ENCODE measurements around the gene TAOK1. TPM values are rescaled to one million over a fixed set of nuclear protein-coding genes. Genes with fewer than 3 reads are reported as not detected.
A peak's percentile ranks its signal among the peaks of the same experiment; 100 is the strongest.

TAOK1 gene
- total RNA-seq, 1 experiment from 2014 or later, result 30.2 TPM

- DNase-seq (ENCODE audit: low read depth), result no peak
Measured at GRCh38 chr17:29583324-29584248, 193.4 kb downstream of the TAOK1 start.

- DNase-seq (ENCODE audit: low read depth), result no peak
Measured at GRCh38 chr17:29584452-29585079, 194.4 kb downstream of the TAOK1 start.

- no peak for DNase-seq (ENCODE audit: low read depth)
Measured at GRCh38 chr17:29585080-29585751, 195.1 kb downstream of the TAOK1 start.

GRCh38 chr17:29586676-29587469, 196.7 kb downstream of the TAOK1 start:
- no peak for DNase-seq (ENCODE audit: low read depth)

- DNase-seq (ENCODE audit: low read depth), result no peak
Measured at GRCh38 chr17:29587591-29587990, 197.4 kb downstream of the TAOK1 start.

GRCh38 chr17:29588017-29588561, 197.9 kb downstream of the TAOK1 start:
- DNase-seq (ENCODE audit: low read depth), result no peak

GRCh38 chr17:29588562-29589411, 198.6 kb downstream of the TAOK1 start:
- peak; percentile 35 for DNase-seq (ENCODE audit: low read depth)

GRCh38 chr17:29589524-29590410, 199.6 kb downstream of the TAOK1 start, which contains the start of gene GIT1:
Gene GIT1 (minus strand): TSS chr17:29589648. CDS start chr17:29589378, 270 bp downstream.
- DNase-seq (ENCODE audit: low read depth), result peak; percentile 81

GRCh38 chr17:29590411-29591145, 200.4 kb downstream of the TAOK1 start:
- peak; percentile 66 for DNase-seq (ENCODE audit: low read depth)

GRCh38 chr17:29591146-29591736, 201.1 kb downstream of the TAOK1 start:
- DNase-seq (ENCODE audit: low read depth), result peak; percentile 41

- DNase-seq (ENCODE audit: low read depth), result peak; percentile 72
Measured at GRCh38 chr17:29591737-29592608, 201.8 kb downstream of the TAOK1 start.

- no peak for DNase-seq (ENCODE audit: low read depth)
Measured at GRCh38 chr17:29592850-29593551, 202.8 kb downstream of the TAOK1 start, which contains the start of gene ANKRD13B. Gene ANKRD13B (plus strand): TSS chr17:29593132. CDS start chr17:29593622, 490 bp downstream.

GRCh38 chr17:29593591-29594518, 203.7 kb downstream of the TAOK1 start:
- DNase-seq (ENCODE audit: low read depth), result no peak

- DNase-seq (ENCODE audit: low read depth), result no peak
Measured at GRCh38 chr17:29594519-29595090, 204.4 kb downstream of the TAOK1 start.

Data from RPMI7951 (cell line).